Thoracic aorta (tissue), 2 donors: ENCODE results near the gene HOXC10. TPM values are rescaled to one million over a fixed set of nuclear protein-coding genes. Genes with fewer than 3 reads are reported as not detected.

Source experiments
- ATAC-seq: fragments of 150-250 bp; one replicate; pipeline ENCODE4 v1.8.0; 2017; ENCODE audit warnings: low read depth; ENCODE audit not compliant: insufficient number of reproducible peaks, low FRiP score
- DNase-seq: peaks from one replicate; pipeline ENCODE4 v3.0.0-alpha.2; 2020; ENCODE audit warnings: low spot score
- H3K27ac ChIP-seq, 2 donors: fragments of 200-600 bp; sonication (generic); 1 replicate in 1 of 2; 2 replicates in 1 of 2; pipeline ENCODE4 v1.5.1; 2016; ENCODE audit warnings: mild to moderate bottlenecking in 2 of 2, moderate library complexity in 2 of 2
- H3K27me3 ChIP-seq: fragments of 200-600 bp; sonication (generic); replicated peaks from 2 replicates; pipeline ENCODE4 v1.6.0; 2016; ENCODE audit warnings: mild to moderate bottlenecking; ENCODE audit not compliant: insufficient read depth
- H3K36me3 ChIP-seq: fragments of 200-600 bp; sonication (generic); one replicate; pipeline ENCODE4 v1.5.1; 2016
- H3K4me1 ChIP-seq, 2 donors: fragments of 200-600 bp; sonication (generic); 1 replicate in 1 of 2; 2 replicates in 1 of 2; pipeline versions ENCODE4 v1.5.1 to v1.6.0; 2016; ENCODE audit warnings: low read depth in 2 of 2, mild to moderate bottlenecking in 1 of 2; ENCODE audit not compliant: control insufficient read depth in 1 of 2
- H3K4me3 ChIP-seq: fragments of 200-600 bp; sonication (generic); 2 replicates; pipeline ENCODE4 v1.5.1; 2016; ENCODE audit warnings: mild to moderate bottlenecking
- H3K9me3 ChIP-seq: fragments of 200-600 bp; sonication (generic); 2 replicates; pipeline ENCODE4 v1.5.1; 2016
- CTCF ChIP-seq: fragments of 200-600 bp; sonication (generic); IDR thresholded peaks from one replicate; pipeline ENCODE4 v1.5.1; 2019; ENCODE audit warnings: antibody characterized with exemption
- total RNA-seq, 2 donors: library from RNA; depleted of rRNA; stranded (reverse); fragments of >200 nt; gene quantifications; one replicate each; pipeline versions ENCODE4 v1.1.0 to v1.2.3, GENCODE V29; 2016

Gene HOXC10
- total RNA-seq, 2 donors from 2014 or later, result not detected

- H3K27ac ChIP-seq, result no peak overlapping the region
Observed at GRCh38 chr12:53973236-53974042, 11.5 kb upstream of the HOXC10 start.

GRCh38 chr12:53974084-53975063 lies 10.6 kb upstream of the HOXC10 start, which contains the start of gene HOTAIR:
TSS of gene HOTAIR (minus strand) at chr12:53974954.
- Histone ChIP-seq H3K4me1 (peaks cover 16 to 24% of the 10 kb centered on the region in 2 donors), H3K36me3 (no peaks in the 10 kb centered on the region), H3K4me3 (peak within 1 kb of the TSS; percentile 63), H3K9me3 (no peaks in the 10 kb centered on the region), H3K27me3 (peaks cover 58% of the 10 kb centered on the region), H3K27ac (no peak within 1 kb of the TSS)
- ATAC-seq (no peak), DNase-seq (no peak)
- TF ChIP-seq CTCF, result no peak

More at GRCh38 chr12:53973236-53974042, 11.5 kb upstream of the HOXC10 start:
- Histone ChIP-seq H3K36me3 (no peaks in the 10 kb centered on the region), H3K27me3 (peaks cover 58% of the 10 kb centered on the region), H3K9me3 (no peaks in the 10 kb centered on the region), H3K4me1 (peaks cover 16 to 24% of the 10 kb centered on the region in 2 donors), H3K4me3 (peak overlapping the region; percentile 63)
- no peak for DNase-seq
- no peak for ATAC-seq
- no peak for TF ChIP-seq CTCF

GRCh38 chr12:53975064-53975471 lies 9.9 kb upstream of the HOXC10 start:
- TF ChIP-seq CTCF, result no peak
- ATAC-seq, result no peak
- Histone ChIP-seq H3K27me3 (peaks cover 57% of the 10 kb centered on the region), H3K27ac (no peak overlapping the region), H3K4me3 (peak overlapping the region; percentile 63), H3K4me1 (peaks cover 16 to 24% of the 10 kb centered on the region in 2 donors), H3K36me3 (no peaks in the 10 kb centered on the region), H3K9me3 (no peaks in the 10 kb centered on the region)
- no peak for DNase-seq

- peaks cover 52% of the 10 kb centered on the region for H3K27me3 ChIP-seq
- peaks cover 16 to 24% of the 10 kb centered on the region in 2 donors for H3K4me1 ChIP-seq
- no peak for TF ChIP-seq CTCF
- H3K27ac ChIP-seq, result no peak overlapping the region
- H3K36me3 ChIP-seq, result no peaks in the 10 kb centered on the region
- no peak overlapping the region for H3K4me3 ChIP-seq
- ATAC-seq, result no peak
- DNase-seq, result no peak
- H3K9me3 ChIP-seq, result no peaks in the 10 kb centered on the region
Observed at GRCh38 chr12:53975479-53976152, 9.3 kb upstream of the HOXC10 start.
